Transverse colon (tissue), 3 donors: Measurements from ENCODE around the gene PPIL1.

Experiments used
- CTCF ChIP-seq, 5 experiments: fragments of 200-600 bp in 3 of 5; fragments of 450-650 bp in 2 of 5; sonication (generic) in 3 of 5; IDR thresholded peaks; 1 replicate in 2 of 5; 2 replicates in 3 of 5; pipeline ENCODE4 v1.5.1; 2016 to 2017; ENCODE audit warnings: antibody characterized with exemption in 5 of 5, inconsistent platforms in 3 of 5, mild to moderate bottlenecking in 2 of 5, moderate library complexity in 1 of 5
- EP300 ChIP-seq: sonication (generic); formaldehyde crosslinking; IDR thresholded peaks from one replicate; pipeline ENCODE4 v1.6.1; 2017; ENCODE audit warnings: antibody characterized with exemption, low read depth

GRCh38 chr6:36847152-36847551 is 27.5 kb downstream of the PPIL1 start:
- TF ChIP-seq CTCF (IDR thresholded peaks at IDR 0.05) (no peak), EP300 (no peak)
